ENCODE measurements around the gene RBL1.
A peak's percentile ranks its signal among the peaks of the same experiment; 100 is the strongest.
"Not testable (repeated sequence)": the region's sequence is repeated elsewhere in the genome, so short reads cannot be mapped to it uniquely, and the experiment has no call there.

Gene RBL1

DNA sequence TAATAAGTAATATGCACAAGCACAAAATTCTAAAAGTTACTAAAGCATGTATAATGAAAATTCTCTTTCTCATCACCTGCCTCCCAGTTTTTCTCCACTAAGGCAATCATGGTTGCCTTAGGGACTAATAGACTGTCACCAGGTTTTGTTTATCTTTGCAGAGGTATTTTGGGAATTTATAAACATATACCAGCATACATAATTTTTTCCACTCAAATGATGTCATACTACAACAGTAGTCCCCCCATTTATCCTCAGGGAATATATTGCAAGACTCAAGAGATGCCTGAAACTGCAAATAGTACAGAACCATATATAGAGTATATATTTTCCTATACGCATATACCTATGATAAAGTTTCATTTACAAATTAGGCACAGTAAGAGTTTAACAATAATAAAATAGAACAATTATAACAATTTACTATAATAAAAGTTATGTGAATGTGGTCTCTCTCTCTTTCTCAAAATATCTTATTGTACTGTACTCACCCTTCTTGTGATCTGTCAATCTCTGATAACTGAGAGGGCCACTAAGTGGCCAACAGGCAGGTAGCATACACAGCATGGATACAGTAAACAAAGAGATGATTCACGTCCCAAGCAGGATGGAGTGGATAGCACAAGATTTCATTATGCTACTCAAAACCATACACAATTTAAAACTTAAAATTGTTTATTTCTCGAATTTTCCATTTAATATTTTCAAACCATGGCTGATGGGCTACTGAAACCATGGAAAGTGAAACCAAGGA lies 19.7 kb downstream of the RBL1 start:
- no peak for DNase-seq

DNA sequence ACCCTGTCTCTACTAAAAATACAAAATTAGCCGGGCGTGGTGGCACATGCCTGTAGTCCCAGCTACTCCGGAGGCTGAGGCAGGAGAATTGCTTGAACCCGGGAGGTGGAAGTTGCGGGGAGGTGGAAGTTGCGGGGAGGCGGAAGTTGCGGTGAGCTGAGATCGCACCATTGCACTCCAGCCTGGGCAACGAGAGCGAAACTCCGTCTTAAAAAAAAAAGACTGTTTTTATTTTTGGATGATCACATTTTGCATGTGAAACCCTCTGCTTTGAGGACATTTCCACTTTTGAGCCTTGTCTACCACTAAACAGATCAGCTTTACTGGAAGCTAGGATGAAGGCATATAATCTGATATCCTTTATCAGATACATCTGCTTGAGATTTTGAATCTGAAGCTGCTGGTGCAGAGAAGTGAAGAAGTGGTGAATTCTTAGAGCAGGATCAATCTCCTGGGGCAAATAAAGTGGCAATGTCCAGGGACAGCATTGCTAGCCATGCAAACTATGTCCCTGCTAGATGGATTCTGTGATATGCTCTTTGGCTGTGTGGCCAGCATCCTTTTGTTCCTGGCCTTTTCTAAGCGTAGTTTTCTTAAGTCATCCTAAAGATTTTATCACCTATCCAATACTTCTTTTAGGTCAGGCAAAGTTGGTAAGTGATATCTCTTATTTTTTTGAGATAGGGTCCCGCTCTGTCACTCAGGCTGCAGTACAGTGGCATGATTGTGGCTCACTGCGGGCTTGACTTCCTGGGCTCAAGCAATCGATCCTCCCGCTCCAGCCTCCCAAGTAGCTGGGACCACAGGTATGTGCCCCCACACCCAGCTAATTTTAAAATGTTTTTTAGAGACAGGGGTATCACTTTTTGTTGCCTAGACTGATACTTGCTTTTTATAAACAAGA lies 23.3 kb downstream of the RBL1 start:
- no peak for DNase-seq

DNA sequence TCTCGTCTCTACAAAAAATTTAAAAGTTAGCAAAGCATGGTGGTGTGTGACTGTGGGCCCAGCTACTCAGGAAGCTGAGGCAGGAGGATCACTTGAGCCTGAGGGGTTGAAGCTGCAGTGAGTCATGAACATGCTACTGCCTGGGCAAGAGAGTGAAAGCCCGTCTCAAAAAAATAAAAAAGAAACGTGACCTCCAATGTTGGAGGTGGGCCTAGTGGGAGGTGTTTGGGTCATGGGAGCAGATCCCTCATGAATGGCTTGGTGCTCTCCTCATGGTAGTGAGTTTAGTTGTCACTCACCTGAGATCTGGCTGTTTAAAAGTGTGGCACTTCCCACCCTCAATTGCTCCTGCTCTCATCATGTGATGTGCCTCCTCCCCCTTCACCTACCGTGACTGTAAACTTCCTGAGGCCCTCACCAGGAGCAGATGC lies 24.3 kb downstream of the RBL1 start:
- DNase-seq, result peak; percentile 17 to 20

DNA sequence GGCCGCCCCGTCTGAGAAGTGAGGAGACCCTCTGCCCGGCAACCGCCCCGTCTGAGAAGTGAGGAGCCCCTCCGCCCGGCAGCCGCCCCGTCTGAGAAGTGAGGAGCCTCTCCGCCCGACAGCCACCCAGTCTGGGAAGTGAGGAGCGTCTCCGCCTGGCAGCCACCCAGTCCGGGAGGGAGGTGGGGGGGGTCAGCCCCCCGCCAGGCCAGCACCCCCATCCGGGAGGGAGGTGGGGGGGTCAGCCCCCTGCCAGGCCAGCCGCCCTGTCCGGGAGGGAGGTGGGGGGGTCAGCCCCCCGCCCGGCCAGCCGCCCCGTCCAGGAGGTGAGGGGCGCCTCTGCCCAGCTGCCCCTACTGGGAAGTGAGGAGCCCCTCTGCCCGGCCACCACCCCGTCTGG lies 26.2 kb downstream of the RBL1 start:
- not testable (repeated sequence) for DNase-seq

GRCh38 chr20:37066168-37066567 lies 29.6 kb downstream of the RBL1 start:
- no peak for DNase-seq

DNA sequence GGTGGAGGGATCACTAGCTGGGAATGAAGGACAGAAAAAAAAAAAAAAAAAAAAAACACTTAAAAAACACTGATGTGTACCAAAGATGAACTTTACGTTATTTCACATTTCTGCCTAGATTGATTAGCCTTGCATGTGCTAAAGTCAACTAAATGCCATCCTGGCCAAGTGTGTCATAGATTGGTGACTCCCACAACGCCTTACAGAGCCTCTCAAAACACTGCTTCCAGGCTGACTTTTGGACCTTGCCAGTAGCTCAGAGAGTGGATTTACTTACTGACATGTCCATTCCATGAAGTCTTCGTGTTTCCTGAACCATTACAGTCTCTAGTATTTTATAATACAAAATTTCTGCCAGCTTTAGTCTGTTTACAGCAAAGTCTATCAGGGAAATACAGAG lies 40.5 kb downstream of the RBL1 start:
- DNase-seq, result no peak

GRCh38 chr20:37053230-37053950 lies 42.4 kb downstream of the RBL1 start:
- no peak for DNase-seq

DNA sequence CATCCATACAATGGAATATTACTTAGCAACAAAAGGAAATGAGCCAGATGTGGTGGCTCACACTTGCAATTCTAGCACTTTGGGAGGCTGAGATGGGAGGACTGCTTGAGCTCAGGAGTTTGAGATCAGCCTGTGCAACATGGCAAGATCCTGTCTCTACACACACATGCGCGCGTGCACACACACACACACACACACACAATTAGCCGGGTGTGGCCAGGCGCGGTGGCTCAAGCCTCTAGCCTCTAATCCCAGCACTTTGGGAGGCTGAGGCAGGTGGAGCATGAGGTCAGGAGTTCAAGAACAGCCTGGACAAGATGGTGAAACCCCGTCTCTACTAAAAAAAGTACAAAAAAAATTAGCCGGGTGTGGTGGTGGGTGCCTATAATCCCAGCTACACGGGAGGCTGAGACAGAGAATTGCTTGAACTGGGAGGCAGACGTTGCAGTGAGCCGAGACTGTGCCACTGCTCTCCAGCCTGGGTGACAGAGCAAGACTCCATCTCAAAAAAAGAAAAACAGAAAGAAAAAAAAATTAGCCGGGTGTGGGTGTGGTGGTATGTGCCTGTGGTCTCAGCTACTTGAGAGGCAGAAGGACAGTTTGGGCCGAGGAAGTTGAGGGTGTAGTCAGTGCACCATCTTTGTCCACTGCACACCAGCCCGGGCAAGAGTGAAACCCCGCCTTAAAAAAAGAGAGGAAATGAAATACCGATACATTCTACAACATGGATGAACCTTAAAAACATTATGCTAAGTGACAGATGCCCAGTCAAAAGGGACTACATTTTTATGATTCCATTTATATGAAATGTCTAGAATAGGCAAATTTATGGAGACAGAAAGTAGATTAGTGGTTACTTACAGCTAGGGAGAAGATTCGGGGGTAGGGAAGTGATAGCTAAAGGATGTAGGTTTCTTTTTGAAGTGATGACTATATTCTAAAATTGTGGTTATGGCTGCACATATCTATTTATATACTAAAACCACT lies 52.5 kb downstream of the RBL1 start:
- peak; percentile 28 to 35 for DNase-seq

DNA sequence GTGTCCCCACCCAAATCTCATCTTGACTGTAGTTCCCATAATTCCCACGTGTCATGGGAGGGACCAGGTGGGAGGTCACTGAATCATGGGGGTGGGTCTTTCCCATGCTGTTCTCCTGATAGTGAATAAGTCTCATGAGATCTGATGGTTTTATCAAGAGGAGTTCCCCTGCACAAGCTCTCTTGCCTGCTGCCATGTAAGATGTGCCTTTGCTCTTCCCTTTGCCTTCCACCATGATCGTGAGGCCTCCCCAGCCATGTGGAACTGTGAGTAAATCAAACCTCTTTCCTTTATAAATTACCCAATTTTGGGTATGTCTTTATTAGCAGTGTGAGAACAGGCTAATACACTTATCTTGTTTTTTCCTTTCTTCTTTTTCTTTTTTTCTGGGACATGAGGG lies 56.4 kb downstream of the RBL1 start:
- not testable (repeated sequence) for DNase-seq

GRCh38 chr20:37032077-37032476 lies 63.7 kb downstream of the RBL1 start:
- DNase-seq, result no peak

DNA sequence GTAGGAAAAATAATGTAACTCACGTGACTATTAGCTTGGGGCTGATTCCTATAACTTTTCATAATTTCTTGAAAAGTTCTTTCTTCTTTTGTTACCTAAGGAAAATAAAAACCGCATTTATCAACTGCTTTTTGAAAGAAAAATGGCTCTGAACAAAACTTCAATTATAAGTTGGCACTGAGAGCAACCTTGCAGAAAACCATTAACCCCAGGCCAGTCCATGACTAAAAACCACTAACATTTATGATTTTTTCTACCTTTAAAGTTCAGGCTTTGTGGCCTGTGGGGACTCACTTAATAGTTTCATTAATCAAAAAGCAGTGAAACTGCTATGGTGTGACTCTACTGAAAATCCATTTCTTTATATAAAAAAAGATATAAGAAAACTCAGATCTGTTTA lies 75.2 kb downstream of the RBL1 start:
- DNase-seq, result no peak

DNA sequence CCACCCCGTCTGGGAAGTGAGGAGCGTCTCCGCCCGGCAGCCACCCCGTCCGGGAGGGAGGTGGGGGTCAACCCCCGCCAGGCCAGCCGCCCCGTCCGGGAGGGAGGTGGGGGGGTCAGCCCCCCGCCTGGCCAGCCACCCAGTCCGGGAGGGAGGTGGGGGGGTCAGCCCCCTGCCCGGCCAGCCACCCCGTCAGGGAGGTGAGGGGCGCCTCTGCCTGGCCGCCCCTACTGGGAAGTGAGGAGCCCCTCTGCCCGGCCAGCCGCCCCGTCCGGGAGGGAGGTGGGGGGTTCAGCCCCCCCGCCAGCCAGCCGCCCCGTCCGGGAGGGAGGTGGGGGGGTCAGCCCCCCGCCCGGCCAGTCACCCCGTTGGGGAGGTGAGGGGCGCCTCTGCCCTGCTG lies 83.2 kb downstream of the RBL1 start:
- DNase-seq, result not testable (repeated sequence)

- DNase-seq, result not testable (repeated sequence)
Measured at GRCh38 chr20:37011858-37012257, 83.9 kb downstream of the RBL1 start.

GRCh38 chr20:37011147-37011546 lies 84.7 kb downstream of the RBL1 start:
- no peak for DNase-seq

GRCh38 chr20:37007898-37008649 lies 87.7 kb downstream of the RBL1 start:
- no peak for DNase-seq

DNA sequence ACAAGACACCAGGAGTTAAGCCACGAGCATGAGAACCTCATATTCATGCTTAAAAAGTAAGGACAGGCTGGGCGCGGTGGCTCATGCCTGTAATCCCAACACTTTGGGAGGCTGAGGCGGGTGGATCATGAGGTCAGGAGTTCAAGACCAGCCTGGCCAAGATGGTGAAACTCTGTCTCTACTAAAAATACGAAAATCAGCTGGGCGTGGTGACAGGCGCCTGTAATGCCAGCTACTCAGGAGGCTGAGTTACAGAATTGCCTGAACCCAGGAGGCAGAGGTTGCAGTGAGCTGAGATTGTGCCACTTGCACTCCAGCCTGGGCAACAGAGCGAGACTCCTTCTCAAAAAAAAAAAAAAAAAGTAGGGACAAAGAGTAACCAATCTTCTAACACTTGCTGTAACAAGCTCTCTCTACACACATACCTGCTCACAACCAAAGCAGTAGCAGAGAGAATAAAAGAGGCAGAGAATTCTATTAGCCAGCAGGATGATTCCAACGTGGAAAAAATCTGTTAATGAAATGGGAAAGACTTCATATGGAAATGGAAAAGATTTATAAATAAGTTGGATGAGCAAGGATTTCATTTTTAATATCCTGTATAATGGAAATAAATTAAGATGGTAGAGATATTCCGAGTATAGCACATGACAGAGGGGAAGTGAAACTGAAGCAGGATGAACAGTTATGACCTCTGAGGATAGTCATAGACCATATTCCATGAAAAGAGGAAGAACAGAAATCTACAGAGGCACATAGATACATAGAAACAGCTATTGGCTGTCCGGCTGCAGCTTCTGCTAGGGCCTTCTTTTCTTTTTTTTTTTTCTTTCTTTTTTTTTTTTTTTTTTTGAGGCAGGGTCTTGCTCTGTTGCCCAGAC lies 90.5 kb downstream of the RBL1 start:
- DNase-seq, result not testable (repeated sequence)

- DNase-seq, result not testable (repeated sequence)
Measured at GRCh38 chr20:37001634-37002033, 94.2 kb downstream of the RBL1 start.

DNA sequence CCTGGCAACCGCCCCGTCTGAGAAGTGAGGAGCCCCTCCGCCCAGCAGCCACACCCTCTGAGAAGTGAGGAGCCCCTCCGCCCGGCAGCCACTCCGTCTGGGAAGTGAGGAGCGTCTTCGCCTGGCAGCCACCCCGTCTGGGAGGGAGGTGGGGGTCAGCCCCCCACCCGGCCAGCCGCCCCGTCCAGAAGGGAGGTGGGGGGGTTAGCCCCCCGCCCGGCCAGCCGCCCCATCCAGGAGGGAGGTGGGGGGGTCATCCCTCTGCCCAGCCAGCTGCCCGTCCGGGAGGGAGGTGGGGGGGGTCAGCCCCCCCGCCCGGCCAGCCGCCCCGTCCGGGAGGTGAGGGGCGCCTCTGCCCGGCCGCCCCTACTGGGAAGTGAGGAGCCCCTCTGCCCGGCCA lies 95.6 kb downstream of the RBL1 start:
- DNase-seq, result not testable (repeated sequence)

- DNase-seq, result no peak
Measured at GRCh38 chr20:36998652-36999051, 97.1 kb downstream of the RBL1 start.

- DNase-seq, result no peak
Measured at GRCh38 chr20:36997121-36997520, 98.7 kb downstream of the RBL1 start.
